ENCODE data around the gene NUDCD2. TPM values are rescaled to one million over a fixed set of nuclear protein-coding genes. Genes with fewer than 3 reads are reported as not detected.

The NUDCD2 gene
- total and polyA plus RNA-seq, 9 of the 15 experiments (the other 6 are each of a cell fraction or from before 2014, with no cell fraction given): 14.6 to 76.9 (median 32.5) TPM

- TF ChIP-seq ETS1 (conservative IDR thresholded peaks at IDR 0.05; ENCODE audit: control insufficient read depth, low read depth, low read length) (no peak), FOXO4 (CRISPR knock-in tag; IDR thresholded peaks at IDR 0.05) (no peak), ZNF175 (CRISPR knock-in tag; IDR thresholded peaks at IDR 0.05; ENCODE audit: low read depth) (no peak), KLF13 (tag; IDR thresholded peaks at IDR 0.05; ENCODE audit: borderline replicate concordance, low read depth) (no peak), RFX7 (CRISPR knock-in tag; IDR thresholded peaks at IDR 0.05) (no peak), SMARCA5 (IDR thresholded peaks at IDR 0.05) (no peak), PHF20 (IDR thresholded peaks at IDR 0.05; ENCODE audit: partially characterized antibody) (no peak), NFIC (IDR thresholded peaks at IDR 0.05) (no peak), SMAD2 (IDR thresholded peaks at IDR 0.05; ENCODE audit: low read depth, low read length) (no peak), BCL6 (CRISPR knock-in tag; IDR thresholded peaks at IDR 0.05) (no peak), PCBP2 (IDR thresholded peaks at IDR 0.05; ENCODE audit: low read depth, low read length, poor library complexity, severe bottlenecking) (no peak), ATF2 (CRISPR knock-in tag; IDR thresholded peaks at IDR 0.05) (no peak), YBX1 (IDR thresholded peaks at IDR 0.05) (no peak), FOS (IDR thresholded peaks at IDR 0.05; ENCODE audit: extremely low read depth, insufficient read length) (no peak), BACH1 (tag; IDR thresholded peaks at IDR 0.05) (no peak)
These were observed 8.4 kb downstream of the NUDCD2 start (continued) for GRCh38 chr5:163451489-163451888.

All from K562 (cell line).